A549 treated with AZD2906 at 1 μM for 4 hours (cell line): Measurements from ENCODE around the gene BTBD18. TPM values are rescaled to one million over a fixed set of nuclear protein-coding genes. Genes with fewer than 3 reads are reported as not detected.

Experiments
- total RNA-seq: library from RNA; stranded (reverse); fragments of 200-300 nt; extraction: Qiagen RNA extraction; gene quantifications from 5 replicates; pipeline ENCODE4 v1.2.3, GENCODE V29; 2022

BTBD18 gene
- not detected in 5 replicates for total RNA-seq

GRCh38 chr11:57751676-57752253, at the start of gene BTBD18:
BTBD18 (minus strand) TSS chr11:57751819; CDS start chr11:57751188, 631 bp downstream.

GRCh38 chr11:57761301-57762234, 9.9 kb upstream of the BTBD18 start, which contains the start of gene CTNND1:
CTNND1 (plus strand) TSS chr11:57761802; CDS start chr11:57791479, 29,677 bp downstream.

DNA sequence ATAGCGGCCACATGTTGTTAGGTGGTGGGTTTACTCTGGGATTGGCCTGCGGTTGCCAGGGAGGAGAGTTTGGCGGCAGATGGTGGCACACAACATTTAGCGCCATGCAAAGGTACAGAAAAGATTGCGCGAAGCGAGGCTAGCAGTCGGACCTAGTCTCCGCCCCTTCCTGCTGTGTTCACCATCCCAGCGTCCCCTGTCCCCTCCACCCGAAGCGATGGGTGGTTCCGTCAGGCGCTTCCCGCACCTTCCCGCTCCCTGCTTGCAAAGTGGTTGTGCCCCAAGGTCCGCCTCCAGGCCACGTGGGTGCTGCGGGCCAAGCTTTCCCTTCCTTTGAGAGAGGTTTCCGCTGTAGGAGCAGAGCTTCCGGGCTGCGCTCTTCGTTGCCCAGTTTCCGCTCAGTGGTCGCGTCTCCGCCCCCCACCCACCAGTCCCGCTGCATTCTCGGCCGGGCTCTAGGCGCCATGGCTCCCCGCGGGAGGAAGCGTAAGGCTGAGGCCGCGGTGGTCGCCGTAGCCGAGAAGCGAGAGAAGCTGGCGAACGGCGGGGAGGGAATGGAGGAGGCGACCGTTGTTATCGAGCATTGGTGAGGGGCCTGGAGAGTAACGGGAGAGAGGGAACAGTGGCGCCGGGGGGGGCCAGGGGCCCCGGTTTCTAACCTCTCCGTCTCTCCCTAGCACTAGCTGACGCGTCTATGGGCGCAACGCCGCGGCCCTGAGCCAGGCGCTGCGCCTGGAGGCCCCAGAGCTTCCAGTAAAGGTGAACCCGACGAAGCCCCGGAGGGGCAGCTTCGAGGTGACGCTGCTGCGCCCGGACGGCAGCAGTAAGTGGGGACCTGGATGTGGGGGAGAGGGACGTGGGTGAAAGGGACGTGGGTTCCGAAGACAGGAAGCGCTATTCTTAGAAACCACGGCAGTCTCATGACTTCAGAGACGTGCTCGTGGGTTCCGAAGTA, 10.2 kb downstream of the BTBD18 start, which contains the start of gene SELENOH:
Gene SELENOH, plus strand, starts transcription at position 360 of the 955 bp plus-strand sequence. Its CDS starts 105 bp downstream, at position 465.

DNA sequence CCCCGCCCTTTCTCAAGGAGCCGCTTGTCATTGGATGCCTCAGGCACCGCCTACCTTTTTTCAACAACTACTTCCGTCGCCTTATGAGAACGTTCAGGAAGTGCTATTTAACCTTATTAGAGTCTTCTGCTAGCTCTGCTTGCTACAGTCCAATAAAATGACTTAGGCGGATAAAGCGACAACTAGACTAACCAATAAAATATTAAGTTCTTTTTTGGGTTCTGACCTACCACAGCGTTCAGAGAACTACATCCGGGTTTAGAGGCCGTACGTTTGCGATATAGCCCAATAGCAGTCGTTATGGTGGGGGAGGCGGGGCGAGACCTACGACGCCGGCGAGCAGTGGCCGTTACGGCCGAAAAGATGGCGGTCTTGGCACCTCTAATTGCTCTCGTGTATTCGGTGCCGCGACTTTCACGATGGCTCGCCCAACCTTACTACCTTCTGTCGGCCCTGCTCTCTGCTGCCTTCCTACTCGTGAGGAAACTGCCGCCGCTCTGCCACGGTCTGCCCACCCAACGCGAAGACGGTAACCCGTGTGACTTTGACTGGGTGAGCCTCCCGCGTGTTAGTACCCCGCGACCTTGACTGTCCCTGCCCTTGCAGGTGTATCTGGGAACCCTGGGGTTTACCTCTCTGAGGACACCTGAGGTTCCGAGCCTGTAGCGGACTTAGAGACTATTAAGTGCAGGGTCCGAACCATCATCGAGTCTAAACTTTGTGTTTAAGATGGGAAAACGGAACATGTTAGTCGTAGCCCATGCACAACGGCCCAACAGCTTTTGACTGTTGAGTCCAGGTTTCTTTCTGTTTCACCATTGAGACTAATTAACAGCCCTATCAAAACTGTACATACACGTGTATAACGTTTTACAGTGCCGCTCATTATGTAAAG, 39.1 kb downstream of the BTBD18 start, which contains the start of gene TMX2:
Gene TMX2, plus strand, starts transcription at position 338 of the 895 bp plus-strand sequence. Its CDS starts 26 bp downstream, at position 364.

GRCh38 chr11:57711414-57712255, 40.0 kb downstream of the BTBD18 start, which contains the start of gene MED19:
MED19 (minus strand) TSS chr11:57712215; CDS start chr11:57712179, 36 bp downstream.

Other genes starting within 250 kb of the BTBD18 start
- 2.2 to 3.0 TPM (median 2.5 TPM) in 5 replicates for gene SLC43A1, start 236.1 kb downstream of the BTBD18 start, total RNA-seq
- 148 to 174 TPM (median 157 TPM) in 5 replicates for gene TIMM10, start 221.1 kb downstream of the BTBD18 start, total RNA-seq
- gene SMTNL1, start 214.2 kb downstream of the BTBD18 start, total RNA-seq = not detected in 5 replicates
- gene UBE2L6, start 184.1 kb downstream of the BTBD18 start, total RNA-seq = 36.8 to 45.5 TPM (median 44.8 TPM) in 5 replicates
- gene SERPING1, start 154.1 kb downstream of the BTBD18 start, total RNA-seq = 0.74 to 1.3 TPM (median 0.90 TPM) in 5 replicates
- 0.14 to 0.36 TPM (median 0.25 TPM) in 4 of 5 replicates, not detected in the other for gene YPEL4, start 101.9 kb downstream of the BTBD18 start, total RNA-seq
- gene CLP1, start 94.1 kb downstream of the BTBD18 start, total RNA-seq = 26.8 to 28.5 TPM (median 28.2 TPM) in 5 replicates
- 67.5 to 75.4 TPM (median 68.8 TPM) in 5 replicates for gene ZDHHC5, start 83.7 kb downstream of the BTBD18 start, total RNA-seq
- gene MED19, start 39.6 kb downstream of the BTBD18 start, total RNA-seq = 27.0 to 31.9 TPM (median 29.5 TPM) in 5 replicates
- 141 to 159 TPM (median 149 TPM) in 5 replicates for gene TMX2, start 39.2 kb downstream of the BTBD18 start, total RNA-seq
- gene SELENOH, start 10.3 kb downstream of the BTBD18 start, total RNA-seq = 104 to 154 TPM (median 146 TPM) in 5 replicates
- 52.2 to 63.4 TPM (median 60.7 TPM) in 5 replicates for gene CTNND1, start 10.0 kb upstream of the BTBD18 start, total RNA-seq